Activated CD4-positive, alpha-beta T cell treated with anti-CD3 and anti-CD28 coated beads for 1 hour (primary cell): ENCODE results near the gene EXOC4.

Experiments
- DNase-seq: peaks from one replicate; pipeline ENCODE4 v3.0.0-alpha.2; 2020

The EXOC4 gene

DNA sequence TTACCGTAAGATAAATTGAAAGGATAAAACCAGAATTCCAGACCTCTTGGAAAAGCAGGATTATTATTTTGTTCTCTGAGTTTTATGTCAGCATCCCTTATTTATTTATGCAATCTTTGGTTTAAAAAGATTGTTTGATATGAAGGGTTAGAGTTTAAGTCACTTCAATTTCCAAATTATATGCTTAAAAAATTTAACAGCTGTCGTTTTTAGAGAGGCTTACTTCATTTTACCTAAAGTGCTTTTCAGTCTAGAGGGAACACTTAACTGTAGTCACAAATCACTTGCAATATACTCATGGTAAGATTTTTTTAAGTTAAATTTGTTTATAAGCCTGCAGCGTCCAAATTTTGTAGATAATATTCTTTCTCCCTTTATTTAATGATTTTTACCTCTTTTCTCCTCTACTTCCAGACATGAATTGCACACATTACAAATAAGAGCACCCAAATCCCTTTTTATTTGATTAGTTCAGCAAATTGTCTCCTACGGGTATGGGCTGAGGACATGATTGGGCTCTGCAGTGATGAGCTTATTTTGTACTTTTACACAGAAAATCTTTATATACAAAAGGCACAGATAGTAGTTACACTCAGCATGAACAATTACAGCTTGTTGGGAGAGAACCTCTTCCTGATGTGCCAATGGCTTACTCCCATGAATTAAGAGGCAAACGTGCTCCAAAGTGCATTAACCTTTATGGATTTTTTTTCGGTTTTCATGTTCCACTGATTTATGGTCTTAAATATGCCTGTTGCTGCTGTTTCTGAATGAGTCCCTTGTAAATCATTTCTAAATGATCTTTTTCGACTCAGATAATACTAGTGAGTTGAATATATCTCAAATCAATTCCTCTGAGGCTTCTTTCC is 555.0 kb downstream of the EXOC4 start:
- DNase-seq = no peak

DNA sequence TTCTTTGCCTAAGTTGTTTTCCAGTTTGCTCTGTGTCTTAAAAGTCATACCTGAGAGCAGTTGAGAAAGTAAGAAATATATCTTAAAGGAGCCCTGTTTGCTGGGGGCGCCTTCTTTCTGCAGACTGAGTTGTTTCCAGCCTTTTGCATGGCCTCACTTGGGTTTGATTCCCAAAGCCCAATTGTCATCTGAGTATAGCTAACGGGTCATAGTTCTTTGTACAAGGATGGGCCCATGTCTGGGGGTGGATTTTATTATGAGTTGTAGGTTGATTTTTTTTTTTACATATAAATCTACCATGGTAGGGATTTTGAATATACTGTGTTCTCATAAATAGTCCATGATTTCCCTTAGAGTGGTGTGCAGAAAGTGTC is 555.6 kb downstream of the EXOC4 start:
- no peak for DNase-seq

DNA sequence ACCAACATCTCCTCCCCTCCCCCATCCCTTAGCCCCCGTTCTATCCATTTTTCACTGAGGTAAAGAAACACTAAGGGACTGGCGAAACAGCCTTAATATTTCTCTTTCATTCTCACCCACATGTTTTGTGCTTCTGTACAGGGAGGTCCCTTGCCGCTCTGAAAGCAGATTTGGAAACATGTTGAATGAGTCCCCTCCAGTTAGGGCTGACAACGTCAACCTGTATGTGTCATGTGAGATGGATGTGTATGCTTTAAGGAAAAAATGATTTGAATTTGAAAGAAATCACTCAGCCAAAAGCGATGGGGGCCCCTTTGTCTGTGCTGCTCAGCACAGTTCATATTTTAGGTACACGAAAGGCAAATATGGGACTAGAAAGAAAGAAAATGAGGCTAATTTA is 560.0 kb downstream of the EXOC4 start:
- no peak for DNase-seq

DNA sequence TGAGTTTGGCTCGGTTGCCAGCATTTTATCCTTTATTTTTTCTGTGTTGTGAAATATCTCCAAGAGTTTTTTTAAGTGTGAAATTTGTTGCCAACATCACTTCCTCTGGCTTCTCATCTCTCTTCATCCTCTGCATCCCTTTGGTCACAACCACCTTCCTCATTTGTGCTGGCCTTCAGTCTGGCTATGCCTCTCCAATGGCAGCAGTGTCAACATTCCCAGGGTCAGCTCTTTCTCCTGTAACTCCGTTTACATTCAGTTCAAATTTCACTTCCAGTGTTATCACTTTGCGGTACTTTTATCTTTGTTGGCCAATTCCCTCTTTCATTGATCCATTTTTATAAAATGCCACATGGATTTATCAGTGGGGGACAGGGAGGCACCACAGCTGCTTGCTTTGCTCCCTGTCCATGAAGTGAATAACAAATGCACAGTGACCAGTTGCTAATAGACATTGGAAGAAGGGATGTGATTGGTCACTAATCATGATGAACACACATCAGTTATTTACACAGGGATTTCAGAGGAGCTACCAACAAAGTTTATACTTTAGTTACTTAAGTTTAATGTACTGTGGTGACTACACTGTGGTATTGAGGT is 562.8 kb downstream of the EXOC4 start:
- no peak for DNase-seq

DNA sequence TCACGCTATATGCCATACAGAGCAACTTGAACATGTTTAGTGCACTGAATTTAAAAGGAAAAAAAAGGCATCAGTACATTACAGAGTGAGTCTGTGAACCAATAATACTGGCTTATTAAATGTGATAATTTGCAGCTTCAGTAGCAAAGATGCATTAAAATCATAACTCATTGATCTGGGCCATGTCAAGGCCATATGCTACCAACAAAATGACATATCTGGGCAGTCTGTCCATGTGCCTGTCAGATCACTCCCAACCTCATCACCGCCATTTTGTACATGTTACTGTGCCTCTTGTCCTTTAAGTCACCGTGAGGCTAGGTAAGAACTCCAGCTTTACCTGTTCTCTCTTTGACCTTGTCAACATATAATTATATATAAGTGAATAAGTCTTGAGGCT is 566.8 kb downstream of the EXOC4 start:
- no peak for DNase-seq

DNA sequence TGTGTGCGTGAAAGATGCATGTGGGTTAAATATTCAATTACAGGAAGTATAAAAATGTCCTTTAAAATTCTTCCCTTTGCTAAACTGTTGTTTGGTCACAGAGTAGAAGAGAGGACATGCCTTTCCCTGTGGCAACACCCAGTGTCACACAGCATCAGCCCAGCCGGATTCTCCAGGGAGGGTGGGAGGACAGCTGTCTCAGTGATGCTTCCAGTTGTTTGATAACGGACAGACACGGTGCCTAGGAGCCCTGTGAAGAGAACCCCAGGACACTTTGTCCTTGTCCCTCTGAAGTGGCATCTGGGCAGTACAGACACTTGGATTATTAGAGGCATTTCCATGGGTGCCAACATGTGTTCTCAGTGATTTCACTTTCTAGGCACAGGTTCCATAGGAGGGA is 567.7 kb downstream of the EXOC4 start:
- DNase-seq = no peak

DNA sequence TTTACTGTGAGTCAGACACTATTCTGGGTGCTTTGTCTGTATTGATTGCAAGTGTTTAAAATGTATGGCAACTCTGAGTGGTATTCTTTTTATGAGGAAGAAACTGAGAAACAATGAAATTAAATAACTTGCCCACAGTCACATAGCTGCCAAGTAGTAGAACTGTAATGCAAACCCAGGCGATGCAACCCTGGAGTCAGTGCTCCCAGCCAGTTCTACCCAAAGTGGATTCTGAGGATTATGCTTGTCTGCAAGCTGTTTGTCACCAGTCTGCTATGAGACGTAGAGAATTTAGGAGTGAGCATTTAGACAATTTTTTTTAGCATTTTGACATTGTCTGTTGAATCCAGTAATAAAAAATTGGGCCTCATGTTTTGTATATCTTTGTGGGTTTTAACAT is 568.3 kb downstream of the EXOC4 start:
- DNase-seq = no peak

DNA sequence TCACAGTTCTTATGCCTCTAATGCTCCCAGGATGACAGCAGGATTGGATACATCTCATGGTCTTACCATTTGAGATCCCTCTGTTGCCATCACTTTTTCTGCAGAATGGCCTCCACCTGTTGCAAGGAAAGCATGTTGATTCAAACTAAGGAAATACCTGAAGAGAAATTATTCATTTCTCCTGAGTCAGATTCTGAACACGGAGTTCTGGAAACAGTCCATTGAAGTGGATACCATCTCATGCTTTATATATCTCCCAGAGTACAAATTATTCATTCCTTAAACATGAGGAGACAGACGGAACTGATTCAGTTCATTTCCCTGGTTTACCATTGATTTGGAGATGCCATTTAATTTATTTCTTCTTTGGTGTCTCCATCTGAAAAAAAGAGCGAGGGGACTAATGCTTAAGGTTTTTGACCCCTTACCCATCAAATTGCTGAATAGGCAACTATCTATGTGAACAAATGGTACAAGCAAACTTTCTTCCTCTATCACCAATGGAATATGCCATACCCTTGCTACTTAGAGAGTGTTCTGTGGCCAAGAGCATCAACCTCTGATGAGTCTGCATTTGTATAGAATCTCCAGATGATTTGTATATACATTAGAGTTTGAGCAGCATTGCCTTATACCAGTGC is 569.2 kb downstream of the EXOC4 start:
- DNase-seq = no peak

DNA sequence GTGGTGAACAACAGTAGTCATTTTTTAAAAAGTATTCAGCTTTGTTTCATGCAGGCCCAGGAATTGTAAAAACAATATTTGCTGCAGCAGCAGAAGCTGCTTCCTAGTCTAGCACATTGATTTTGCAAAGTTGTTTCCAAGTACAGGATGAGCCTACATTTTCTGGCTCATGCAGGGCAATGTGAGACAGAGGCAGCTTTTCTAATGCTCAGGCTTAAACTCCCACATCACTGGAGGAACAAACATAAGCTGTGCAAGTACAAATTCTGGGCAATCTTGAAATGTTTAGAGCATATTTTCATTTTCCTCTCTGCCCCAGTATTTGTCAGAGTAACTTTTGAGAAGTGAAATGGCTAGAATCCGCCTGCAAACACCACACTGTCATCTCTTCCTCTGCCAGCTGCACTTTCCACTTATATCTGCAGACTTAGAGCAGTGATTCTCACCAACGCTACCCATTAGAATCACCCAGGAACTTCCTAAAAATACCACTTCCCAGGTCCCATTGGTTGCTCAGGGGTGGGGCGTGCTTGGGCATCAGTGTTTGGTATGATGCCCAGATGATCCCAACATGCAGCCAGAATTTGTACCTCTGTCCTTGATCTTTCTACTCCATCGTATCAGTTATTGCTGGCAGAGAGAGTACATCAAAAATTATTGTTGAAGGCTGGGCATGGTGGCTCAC is 570.1 kb downstream of the EXOC4 start:
- no peak for DNase-seq

DNA sequence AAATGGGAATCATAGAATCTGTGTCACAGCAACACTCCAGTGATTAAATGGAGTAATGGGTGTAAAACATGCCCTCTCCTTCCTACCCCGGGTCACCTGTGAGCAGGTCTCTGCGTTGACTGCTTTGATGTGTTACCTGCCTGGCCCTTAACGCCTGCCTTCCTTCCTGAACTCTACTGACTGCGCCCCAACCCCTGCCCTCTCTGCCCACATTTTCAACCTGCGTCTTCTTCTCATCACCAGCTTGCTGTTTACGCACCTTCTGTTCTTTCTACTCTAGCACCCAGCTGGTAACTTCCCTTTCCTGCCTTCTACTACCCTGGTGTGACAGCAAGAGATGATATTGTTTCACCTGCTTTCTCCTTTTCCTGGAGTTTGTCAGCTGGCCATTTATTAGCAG is 571.3 kb downstream of the EXOC4 start:
- no peak for DNase-seq

DNA sequence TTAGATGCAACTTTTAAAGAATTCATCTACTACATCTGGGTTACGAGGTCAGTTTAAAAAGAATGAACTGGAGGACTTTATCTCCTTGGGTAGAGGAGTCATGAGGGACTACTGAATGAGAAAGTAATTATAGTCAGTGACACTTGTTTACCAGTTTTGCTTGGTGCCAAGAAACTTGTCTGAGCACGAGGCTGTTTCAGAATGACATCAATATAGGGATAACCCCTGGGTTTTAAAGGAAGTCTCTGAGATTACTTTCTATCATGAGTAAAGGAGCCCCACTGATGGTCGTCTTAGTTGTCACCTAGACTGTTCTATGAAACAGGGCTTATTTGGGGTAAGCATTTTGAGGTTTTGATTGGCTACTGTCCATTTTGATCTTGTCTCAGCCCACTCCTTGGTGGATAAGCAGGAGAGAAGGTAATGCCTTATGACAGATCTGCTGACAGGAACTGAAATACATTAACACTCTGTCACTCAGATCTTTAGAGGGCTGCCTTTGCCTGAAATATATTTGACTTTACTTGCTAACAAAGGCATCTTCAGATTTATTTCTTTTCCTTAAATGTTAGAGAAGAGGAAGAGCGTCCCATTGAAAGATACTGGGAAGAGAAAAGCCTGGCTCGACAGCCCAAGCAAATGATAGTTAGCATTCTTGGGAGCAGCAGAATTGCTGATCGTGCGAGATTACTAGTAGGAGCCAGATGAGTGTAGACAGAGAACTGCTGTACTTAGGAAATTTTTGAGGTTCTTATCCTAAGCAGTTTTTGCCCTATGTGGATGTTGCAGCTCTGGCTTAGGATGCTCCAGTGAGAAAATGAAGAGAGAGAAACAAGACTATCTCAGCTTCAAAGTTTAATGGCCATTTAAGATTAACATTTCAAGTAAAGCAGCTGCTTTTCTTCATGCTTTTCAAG is 575.1 kb downstream of the EXOC4 start:
- DNase-seq = no peak

DNA sequence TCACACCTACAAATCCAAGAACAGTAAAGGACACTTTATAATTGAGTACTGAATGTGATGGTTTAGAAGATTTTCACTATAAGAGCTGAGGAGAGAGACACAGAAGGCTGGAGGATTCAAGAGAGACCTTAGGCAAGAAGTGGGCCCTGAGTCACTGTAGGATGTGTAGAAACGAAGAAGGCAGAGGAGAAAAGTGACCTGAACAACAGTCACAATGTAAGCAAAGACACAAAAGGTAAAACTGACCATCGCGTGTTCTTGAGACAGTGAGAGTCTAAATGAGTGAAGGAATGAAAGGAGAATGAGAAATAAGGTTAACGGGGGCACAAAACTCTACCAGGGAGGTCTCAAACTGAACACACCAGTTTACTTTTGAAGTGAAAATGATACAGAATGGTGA is 576.0 kb downstream of the EXOC4 start:
- DNase-seq = no peak

DNA sequence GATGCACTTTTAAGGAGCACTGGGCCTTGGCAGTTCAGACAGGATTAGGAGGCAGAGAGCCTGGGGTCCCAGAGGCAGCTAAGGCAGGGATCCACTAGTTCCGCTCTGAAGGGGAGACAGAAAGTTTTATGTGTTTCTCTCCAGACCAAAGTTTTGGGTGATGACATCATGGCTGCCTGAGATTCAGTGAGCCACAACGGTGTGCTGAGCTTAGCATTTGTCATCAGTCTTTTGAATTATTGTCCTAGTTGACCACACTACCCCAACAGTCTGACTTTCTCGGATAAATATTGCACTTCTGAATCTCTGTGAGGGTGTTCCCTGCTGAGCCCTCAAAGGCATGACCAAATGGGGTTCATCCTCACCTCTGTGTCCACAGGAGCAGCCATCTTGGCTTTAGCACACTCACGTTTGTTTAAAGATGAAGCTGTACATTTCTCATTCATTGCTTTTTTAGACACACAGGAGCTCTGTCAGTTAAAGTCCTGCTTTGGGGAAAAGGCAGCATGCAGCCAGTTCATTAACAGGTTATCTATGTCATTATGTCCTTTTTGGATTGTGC is 576.5 kb downstream of the EXOC4 start:
- DNase-seq = no peak

DNA sequence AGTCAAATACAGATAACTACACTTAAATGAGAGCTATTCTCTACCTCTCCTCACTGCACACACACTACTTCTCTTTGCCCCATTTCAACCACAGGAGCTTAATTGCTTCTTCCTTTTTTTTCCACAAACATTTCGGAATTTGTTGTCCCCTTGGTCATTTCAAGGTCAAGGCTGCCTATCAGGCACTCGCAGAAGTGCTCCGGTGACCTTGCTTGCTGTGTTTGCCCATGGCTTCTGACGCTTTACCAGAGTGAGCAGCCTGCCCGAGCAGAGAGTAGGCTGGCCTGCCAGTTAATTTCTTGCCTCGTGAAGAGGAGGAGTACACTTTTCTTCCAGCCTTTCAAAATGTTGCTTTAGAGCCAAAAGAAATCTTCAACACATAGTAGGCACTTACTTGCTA is 577.2 kb downstream of the EXOC4 start:
- DNase-seq = no peak

DNA sequence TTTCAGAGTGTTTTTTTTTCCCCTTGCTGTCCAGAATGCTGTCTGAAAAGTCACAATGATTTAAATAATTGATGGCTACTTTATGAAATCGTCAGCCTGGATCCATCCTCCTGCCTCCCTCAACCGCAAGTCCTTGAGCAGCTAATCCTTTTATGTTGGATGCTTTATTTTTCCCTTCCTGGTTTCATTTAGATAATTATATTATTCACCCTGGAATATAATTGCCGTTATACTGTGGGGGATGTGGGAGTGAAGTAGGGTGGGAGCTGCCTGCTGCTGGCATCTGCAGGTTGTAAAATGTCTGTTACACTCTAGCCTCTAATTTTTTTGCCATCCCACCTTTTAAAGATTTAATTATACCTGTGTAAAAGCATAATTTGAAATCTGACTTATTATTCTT is 583.8 kb downstream of the EXOC4 start:
- DNase-seq = no peak

DNA sequence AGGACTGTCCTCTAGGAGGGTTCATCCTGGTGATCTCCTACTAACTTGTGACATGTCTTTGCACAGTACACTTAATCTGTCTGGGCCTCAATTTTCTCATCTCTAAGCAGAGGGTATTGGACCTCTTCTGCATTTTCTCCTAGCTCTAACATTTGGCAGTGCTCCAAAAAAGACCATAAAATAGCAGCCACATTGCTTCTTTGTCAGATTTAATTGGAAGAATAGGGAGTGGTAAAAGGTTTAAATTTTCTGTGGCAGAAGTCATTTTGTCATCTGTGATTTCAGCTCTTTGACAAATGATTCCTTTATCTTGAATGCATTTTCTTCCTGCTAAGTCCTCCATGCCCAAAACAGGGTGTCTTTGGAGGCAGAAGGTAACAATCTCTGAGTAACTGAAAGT is 584.3 kb downstream of the EXOC4 start:
- DNase-seq = no peak

DNA sequence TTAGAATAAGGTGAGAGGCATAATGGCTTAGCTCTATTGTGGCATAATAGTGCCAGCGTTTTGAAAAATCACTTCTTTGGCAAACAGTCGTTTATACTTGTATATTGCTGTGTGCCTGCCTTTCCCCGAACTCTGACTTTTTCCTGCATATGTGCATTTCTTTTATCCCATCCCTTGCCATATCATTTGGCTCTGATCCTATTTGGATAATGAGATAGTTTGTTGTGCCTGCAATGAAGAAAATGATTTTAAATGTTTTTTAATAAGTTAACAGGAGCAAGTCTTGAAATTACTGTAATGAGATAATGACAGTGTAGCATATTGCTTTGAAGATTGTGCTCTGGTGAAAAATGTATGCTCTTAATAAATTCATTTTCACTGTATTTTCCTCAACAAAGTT is 586.2 kb downstream of the EXOC4 start:
- DNase-seq = no peak

DNA sequence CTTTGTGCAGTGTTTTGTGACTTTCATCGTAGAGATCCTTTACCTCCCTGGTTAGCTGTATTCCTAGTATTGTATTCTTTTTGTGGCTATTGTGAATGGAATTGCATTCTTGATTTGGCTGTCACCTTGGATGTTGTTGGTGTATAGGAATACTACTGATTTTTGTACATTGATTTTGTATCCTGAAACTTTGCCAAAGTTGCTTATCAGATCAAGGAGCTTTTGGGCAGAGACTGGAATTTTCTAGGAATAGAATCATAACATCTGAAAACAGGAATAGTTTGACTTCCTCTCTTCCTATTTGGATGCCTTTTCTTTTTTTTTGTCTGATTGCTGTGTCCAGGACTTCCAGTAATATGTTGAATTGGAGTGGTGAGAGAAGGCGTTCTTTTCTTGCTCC is 590.5 kb downstream of the EXOC4 start:
- no peak for DNase-seq

DNA sequence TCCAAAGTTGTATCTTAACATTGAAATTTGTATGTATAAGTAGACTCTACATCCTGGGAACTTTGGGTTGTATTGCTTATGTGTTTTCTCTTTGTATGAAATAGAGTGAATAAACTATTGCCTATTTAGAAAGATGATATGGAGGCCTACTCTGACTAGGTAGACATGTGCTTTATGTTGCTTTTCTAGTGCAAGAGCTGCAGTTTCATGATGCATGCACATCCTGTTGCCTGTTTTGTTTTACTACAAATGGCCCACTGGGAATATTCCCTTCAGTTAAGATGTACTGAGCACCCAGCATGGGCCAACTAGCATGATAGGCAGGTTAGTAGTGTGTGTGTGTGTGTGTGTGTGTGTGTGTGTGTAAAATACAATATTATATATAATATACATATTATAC is 592.1 kb downstream of the EXOC4 start:
- DNase-seq = no peak

DNA sequence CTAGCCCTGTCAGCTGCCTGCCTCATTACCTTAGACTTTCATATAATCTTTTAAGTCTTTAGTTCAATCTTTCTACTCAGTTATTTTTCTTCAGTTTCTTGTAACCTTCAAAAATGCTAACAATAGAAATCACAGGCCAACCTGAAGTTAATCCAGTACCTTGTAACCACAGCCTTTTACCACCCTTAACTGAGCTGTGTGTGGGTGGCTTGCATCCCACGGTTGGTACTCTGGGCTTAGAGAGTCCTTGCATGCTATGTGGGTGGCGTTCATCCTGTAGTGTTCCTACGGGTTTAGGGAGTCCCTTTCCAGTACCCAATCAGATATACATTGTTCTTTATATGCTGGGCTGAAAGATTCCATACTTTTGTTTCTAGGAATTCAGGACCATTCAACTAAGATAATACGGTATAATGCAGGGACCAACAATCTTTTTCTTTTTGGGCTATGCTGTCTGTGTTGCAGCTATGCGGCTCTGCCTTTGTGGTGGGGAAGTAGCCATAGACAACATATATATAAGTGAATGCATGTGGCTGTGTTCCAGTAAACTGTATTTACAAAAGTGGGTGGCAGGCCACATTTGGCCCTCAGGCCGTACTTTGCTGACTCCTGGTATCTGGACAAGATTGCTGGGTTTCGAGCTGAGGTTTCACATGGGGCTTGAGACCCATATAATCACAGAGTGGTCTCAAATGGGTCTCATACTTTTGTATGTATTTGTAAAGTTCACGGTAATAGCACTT is 593.5 kb downstream of the EXOC4 start:
- no peak for DNase-seq

DNA sequence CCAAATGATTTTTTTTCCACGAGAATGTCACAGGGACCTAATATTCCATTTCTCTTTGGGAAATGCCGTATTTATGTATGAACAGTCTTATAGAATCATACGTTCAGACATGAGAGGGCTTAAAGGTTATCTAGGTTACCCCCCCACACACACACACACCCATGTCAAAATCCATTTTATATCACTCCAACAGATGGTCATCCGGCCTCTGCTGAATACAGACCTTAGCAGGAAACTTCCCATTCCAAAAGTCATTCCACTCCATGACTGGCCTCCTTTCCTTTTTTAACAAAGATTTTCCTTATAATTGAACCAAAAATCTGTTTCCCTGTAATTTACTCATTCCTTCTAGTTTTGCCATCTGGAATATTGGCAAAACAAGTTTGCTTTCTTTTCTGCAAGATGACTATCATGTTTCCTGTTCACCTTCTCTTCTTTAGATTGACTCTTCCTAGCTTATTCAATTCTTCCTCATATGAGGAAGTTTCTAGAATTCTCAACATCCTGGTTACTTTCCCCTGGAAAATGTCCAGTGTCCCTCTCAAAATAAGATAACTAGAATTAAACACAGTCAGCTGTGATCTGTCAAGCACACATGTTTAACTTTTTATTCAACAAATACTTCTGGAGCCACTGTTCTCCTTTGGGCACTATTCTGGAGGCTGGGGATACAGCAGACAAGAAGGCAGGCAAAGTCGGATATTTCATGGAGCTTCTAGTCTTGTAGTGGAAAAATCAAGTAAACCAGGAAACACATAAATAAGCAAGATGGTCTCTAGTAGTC is 597.8 kb downstream of the EXOC4 start:
- no peak for DNase-seq
